Stimulated activated CD4-positive, alpha-beta T cell treated with anti-CD3 and anti-CD28 coated beads, Interleukin-15, amount 100 ng/mL, for 24 hours (primary cell): ENCODE data around the gene DIDO1.

Source experiments
- DNase-seq: peaks from one replicate; pipeline ENCODE4 v3.0.0-alpha.2; 2020

DIDO1 gene

DNA sequence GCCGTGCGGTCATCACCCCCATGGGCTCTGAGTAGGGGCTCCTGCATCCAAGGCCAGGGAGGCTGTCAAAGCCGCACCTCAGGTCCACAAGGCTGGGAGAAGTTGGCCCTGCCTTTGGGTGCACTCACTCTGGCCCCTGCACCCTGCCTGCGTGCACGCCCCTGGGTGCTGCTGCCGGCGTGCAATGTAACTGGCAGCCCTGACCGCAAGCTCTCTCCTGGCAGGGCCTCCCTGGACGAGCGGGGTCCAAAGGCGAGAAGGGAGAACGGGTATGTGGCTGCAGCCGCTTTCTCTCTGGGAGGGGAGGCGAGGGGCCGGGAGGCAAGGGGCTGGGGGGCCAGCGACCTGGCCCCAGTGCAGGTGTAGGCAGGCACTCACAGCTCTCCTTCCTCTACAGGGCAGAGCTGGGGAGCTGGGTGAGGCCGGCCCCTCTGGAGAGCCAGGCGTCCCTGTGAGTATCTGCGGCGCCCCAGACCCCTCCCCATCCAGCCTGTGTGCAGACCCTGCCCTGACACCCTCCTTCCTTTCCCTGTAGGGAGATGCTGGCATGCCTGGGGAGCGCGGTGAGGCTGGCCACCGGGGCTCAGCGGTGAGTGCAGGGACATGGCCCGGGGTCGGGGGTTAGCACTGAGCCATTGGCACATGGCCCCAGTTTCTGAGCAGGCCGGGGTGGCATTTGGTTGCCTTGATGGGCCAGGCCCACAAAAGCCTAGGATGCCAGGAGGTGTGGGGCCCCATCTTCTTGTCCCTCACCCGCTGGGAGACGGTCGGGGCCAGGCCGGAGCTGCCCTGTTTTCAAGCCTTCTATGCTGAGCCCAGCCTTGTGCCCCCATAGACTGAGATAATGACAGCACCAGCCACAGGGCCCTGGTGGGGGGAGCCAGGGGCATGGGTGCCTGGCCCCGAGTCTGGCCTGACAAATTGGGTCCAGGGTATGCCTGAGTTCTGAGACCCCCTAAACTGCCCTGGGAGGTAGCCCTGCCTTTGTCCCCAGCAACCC lies 96.8 kb downstream of the DIDO1 start:
- no peak for DNase-seq

DNA sequence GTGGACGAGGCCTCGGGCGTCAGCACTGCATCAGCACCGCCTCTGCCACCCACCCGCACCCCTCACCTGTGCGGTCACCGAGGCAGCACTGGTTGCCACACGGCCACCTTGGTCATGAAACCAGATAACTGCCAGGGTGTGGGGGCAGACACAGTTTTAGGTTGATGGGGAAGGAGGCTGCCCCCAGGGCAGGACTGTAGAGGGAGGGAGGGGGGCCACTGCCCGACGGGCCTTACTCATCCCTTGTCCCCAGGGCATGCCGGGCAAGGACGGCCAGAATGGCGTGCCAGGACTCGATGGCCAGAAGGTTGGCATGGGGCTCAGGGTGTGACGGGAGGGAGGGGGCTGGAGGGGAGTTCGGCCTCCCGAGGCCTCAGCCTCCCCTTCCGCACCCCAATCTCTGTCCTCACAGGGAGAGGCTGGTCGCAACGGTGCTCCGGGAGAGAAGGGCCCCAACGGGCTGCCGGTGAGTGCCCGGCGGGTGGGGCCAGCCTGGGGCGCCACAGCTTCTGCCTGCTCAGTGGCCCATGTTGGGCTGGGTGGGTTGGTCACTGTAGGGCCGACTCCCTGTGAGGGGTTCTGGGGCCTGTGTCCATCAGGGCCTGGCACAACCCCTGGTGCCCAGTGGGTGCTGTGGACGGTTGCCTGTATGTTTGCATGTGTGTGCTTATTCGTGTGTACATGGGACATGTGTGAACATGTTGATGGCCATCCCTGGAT lies 97.6 kb downstream of the DIDO1 start:
- no peak for DNase-seq

DNA sequence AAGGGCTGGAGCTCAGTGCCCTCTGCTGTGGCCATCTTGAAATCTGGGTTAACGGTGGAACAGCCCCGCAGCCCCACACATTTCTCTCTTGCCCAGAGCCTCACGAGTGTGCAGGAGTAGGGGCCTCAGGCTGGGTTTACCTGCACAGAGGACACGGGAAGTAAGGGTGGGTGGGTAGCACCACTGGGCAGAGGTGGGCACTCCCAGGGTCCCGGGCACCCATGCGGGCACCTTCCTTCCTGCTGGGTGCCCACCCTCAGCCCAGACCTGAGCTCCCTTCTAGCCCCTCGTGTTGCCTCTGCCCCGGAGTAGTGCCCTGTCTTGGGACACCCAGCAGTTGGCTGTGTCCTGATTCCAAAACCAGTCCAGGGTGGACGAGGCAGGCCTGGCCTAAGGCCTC lies 98.3 kb downstream of the DIDO1 start:
- no peak for DNase-seq
